ENCODE measurements around the gene IRF2BP1. TPM values are rescaled to one million over a fixed set of nuclear protein-coding genes. Genes with fewer than 3 reads are reported as not detected.

Gene IRF2BP1
- total and polyA plus RNA-seq, 2 of the 13 experiments (the other 11 are each of a cell fraction or from before 2014, with no cell fraction given), result 4.3 to 14.3 TPM

GRCh38 chr19:45862564-45863334 is 23.2 kb downstream of the IRF2BP1 start, which contains the start of gene SYMPK (continued):
- no peak; the same call in 1 of the 2 replicates for TF ChIP-seq ZBTB34 (CRISPR knock-in tag; IDR thresholded peaks at IDR 0.05)
- peak; percentile 31; the same call in 1 of the 2 replicates for TF ChIP-seq ZNF792 (CRISPR knock-in tag; IDR thresholded peaks at IDR 0.05)
- TF ChIP-seq SYNCRIP (IDR thresholded peaks at IDR 0.05; ENCODE audit: insufficient read depth, low read depth, low read length), result no peak
- no peak; the same call in 1 of the 2 replicates for TF ChIP-seq THAP8 (CRISPR knock-in tag; IDR thresholded peaks at IDR 0.05; ENCODE audit: borderline replicate concordance)
- no peak for TF ChIP-seq LRRFIP1 (CRISPR knock-in tag; conservative IDR thresholded peaks at IDR 0.05)
- 0 out of 2 replicates have a peak, but pooled peaks have one; percentile 19 for TF ChIP-seq PREB (CRISPR knock-in tag; IDR thresholded peaks at IDR 0.05)
- TF ChIP-seq NR2F6 (IDR thresholded peaks at IDR 0.05), result no peak
- TF ChIP-seq NR2F6 (CRISPR knock-in tag; IDR thresholded peaks at IDR 0.05), result peak; percentile 51; the same call in 1 of the 2 replicates
- peak; percentile 65; the same call in 1 of the 2 replicates for TF ChIP-seq ZNF839 (CRISPR knock-in tag; IDR thresholded peaks at IDR 0.05; ENCODE audit: borderline replicate concordance)
- no peak for TF ChIP-seq ARNTL (CRISPR knock-in tag; IDR thresholded peaks at IDR 0.05)
- TF ChIP-seq CBX5 (CRISPR knock-in tag; IDR thresholded peaks at IDR 0.05; ENCODE audit: borderline replicate concordance), result no peak
- TF ChIP-seq ZNF276 (CRISPR knock-in tag; IDR thresholded peaks at IDR 0.05; ENCODE audit: low read depth), result no peak; the same call in 1 of the 2 replicates
- TF ChIP-seq ZNF232 (CRISPR knock-in tag; IDR thresholded peaks at IDR 0.05; ENCODE audit: borderline replicate concordance), result peak; percentile 28; the same call in 1 of the 2 replicates
- TF ChIP-seq BATF2 (CRISPR knock-in tag; IDR thresholded peaks at IDR 0.05), result no peak
- no peak for TF ChIP-seq ATAD3A (CRISPR knock-in tag; IDR thresholded peaks at IDR 0.05)
- no peak for TF ChIP-seq ZNF576 (CRISPR knock-in tag; IDR thresholded peaks at IDR 0.05)
- no peak for TF ChIP-seq ZNF296 (CRISPR knock-in tag; conservative IDR thresholded peaks at IDR 0.05)
- TF ChIP-seq FOXA1 (IDR thresholded peaks at IDR 0.05), result no peak
- TF ChIP-seq FOXA1 (CRISPR knock-in tag; IDR thresholded peaks at IDR 0.05), result 0 out of 2 replicates have a peak, but pooled peaks have one; percentile 10
- TF ChIP-seq DNMT3B (CRISPR knock-in tag; conservative IDR thresholded peaks at IDR 0.05), result no peak
- no peak for TF ChIP-seq POLR2AphosphoS2 (IDR thresholded peaks at IDR 0.05; ENCODE audit: low read depth, low read length)
- no peak for TF ChIP-seq NPAS2 (CRISPR knock-in tag; IDR thresholded peaks at IDR 0.05; ENCODE audit: borderline replicate concordance)

Measured in HepG2 (cell line).